Liver (tissue), 9 donors: ENCODE data around the gene FAM83G. TPM values are rescaled to one million over a fixed set of nuclear protein-coding genes. Genes with fewer than 3 reads are reported as not detected.

Experiments used
- DNase-seq: peaks from one replicate; pipeline ENCODE4 v3.0.0-alpha.2; 2017; ENCODE audit warnings: low spot score
- H3K27ac ChIP-seq, 2 donors: one replicate each; pipeline ENCODE4 v1.7.0; 2013; ENCODE audit warnings: inconsistent platforms in 2 of 2, low read length in 2 of 2, control low read depth in 1 of 2, low read depth in 1 of 2, mild to moderate bottlenecking in 1 of 2
- H3K27me3 ChIP-seq, 4 donors: one replicate each; pipeline versions ENCODE4 v1.6.1 to v1.7.0; 2013; ENCODE audit warnings: low read length in 3 of 4, inconsistent platforms in 1 of 4, mild to moderate bottlenecking in 1 of 4, moderate library complexity in 1 of 4; ENCODE audit not compliant: control insufficient read depth in 4 of 4, insufficient read depth in 4 of 4
- H3K36me3 ChIP-seq, 4 donors: one replicate each; pipeline versions ENCODE4 v1.6.1 to v1.7.0; 2013; ENCODE audit warnings: low read length in 3 of 4, mild to moderate bottlenecking in 3 of 4, low read depth in 1 of 4, moderate library complexity in 1 of 4; ENCODE audit not compliant: control insufficient read depth in 4 of 4, insufficient read depth in 3 of 4
- H3K4me1 ChIP-seq, 4 donors: one replicate each; pipeline versions ENCODE4 v1.6.1 to v1.7.0; 2013; ENCODE audit warnings: low read length in 3 of 4, mild to moderate bottlenecking in 3 of 4, moderate library complexity in 1 of 4; ENCODE audit not compliant: control insufficient read depth in 4 of 4, insufficient read depth in 4 of 4
- H3K4me3 ChIP-seq, 3 donors: one replicate each; pipeline versions ENCODE4 v1.6.1 to v1.7.0; 2013; ENCODE audit warnings: low read length in 3 of 3, control low read depth in 1 of 3, low read depth in 1 of 3, mild to moderate bottlenecking in 1 of 3
- H3K9ac ChIP-seq, 2 donors: one replicate each; pipeline ENCODE4 v1.7.0; 2013; ENCODE audit warnings: low read length in 2 of 2, mild to moderate bottlenecking in 2 of 2, moderate library complexity in 2 of 2, control low read depth in 1 of 2, low read depth in 1 of 2
- H3K9me3 ChIP-seq, 4 donors: one replicate each; pipeline versions ENCODE4 v1.6.1 to v1.7.0; 2013; ENCODE audit warnings: low read length in 3 of 4; ENCODE audit not compliant: control insufficient read depth in 4 of 4
- EGR1 ChIP-seq, 2 donors: IDR thresholded peaks; 2 replicates each; pipeline ENCODE4 v1.6.1; 2016 to 2018; ENCODE audit warnings: antibody characterized with exemption in 2 of 2, low read depth in 2 of 2
- FOXA1 ChIP-seq: IDR thresholded peaks from 2 replicates; pipeline ENCODE4 v1.6.1; 2016; ENCODE audit warnings: antibody characterized with exemption
- FOXA2 ChIP-seq: IDR thresholded peaks from 2 replicates; pipeline ENCODE4 v1.6.1; 2016; ENCODE audit warnings: antibody characterized with exemption
- GABPA ChIP-seq, 2 donors: IDR thresholded peaks in 1 of 2; conservative IDR thresholded peaks in 1 of 2; 2 replicates each; pipeline ENCODE4 v1.6.1; 2016; ENCODE audit warnings: antibody characterized with exemption in 2 of 2, mild to moderate bottlenecking in 1 of 2, moderate library complexity in 1 of 2
- HNF4A ChIP-seq, 2 donors: conservative IDR thresholded peaks; 2 replicates each; pipeline ENCODE4 v1.6.1; 2016; ENCODE audit warnings: antibody characterized with exemption in 2 of 2, mild to moderate bottlenecking in 2 of 2
- HNF4G ChIP-seq: IDR thresholded peaks from 2 replicates; pipeline ENCODE4 v1.6.1; 2016; ENCODE audit warnings: antibody characterized with exemption
- JUND ChIP-seq, 2 donors: IDR thresholded peaks; 2 replicates each; pipeline ENCODE4 v1.6.1; 2016; ENCODE audit warnings: antibody characterized with exemption in 2 of 2
- MAX ChIP-seq: IDR thresholded peaks from 2 replicates; pipeline ENCODE4 v1.6.1; 2016; ENCODE audit warnings: antibody characterized with exemption
- NR2F2 ChIP-seq: IDR thresholded peaks from 2 replicates; pipeline ENCODE4 v1.6.1; 2016; ENCODE audit warnings: antibody characterized with exemption
- RAD21 ChIP-seq, 2 donors: IDR thresholded peaks; 2 replicates each; pipeline ENCODE4 v1.6.1; 2016; ENCODE audit warnings: antibody characterized with exemption in 2 of 2, mild to moderate bottlenecking in 2 of 2
- REST ChIP-seq: IDR thresholded peaks from 2 replicates; pipeline ENCODE4 v1.6.1; 2016; ENCODE audit warnings: antibody characterized with exemption, mild to moderate bottlenecking
- RXRA ChIP-seq, 2 donors: IDR thresholded peaks; 2 replicates each; pipeline ENCODE4 v1.6.1; 2017 to 2018; ENCODE audit warnings: antibody characterized with exemption in 2 of 2, mild to moderate bottlenecking in 1 of 2
- SP1 ChIP-seq: IDR thresholded peaks from 2 replicates; pipeline ENCODE4 v1.6.1; 2018; ENCODE audit warnings: antibody characterized with exemption, mild to moderate bottlenecking
- TAF1 ChIP-seq: conservative IDR thresholded peaks from 2 replicates; pipeline ENCODE4 v1.6.1; 2016; ENCODE audit warnings: antibody characterized with exemption, mild to moderate bottlenecking
- YY1 ChIP-seq: IDR thresholded peaks from 2 replicates; pipeline ENCODE4 v1.6.1; 2016; ENCODE audit warnings: antibody characterized with exemption, mild to moderate bottlenecking
- ZBTB33 ChIP-seq: IDR thresholded peaks from 2 replicates; pipeline ENCODE4 v1.6.1; 2016; ENCODE audit warnings: antibody characterized with exemption
- WGBS: extraction: QIAGEN DNeasy Blood & Tissue Kit; methylation state at CpG from one replicate; pipeline ENCODE4 v1.1.7; 2013; 5-methylcytosine and 5-hydroxymethylcytosine counted together
- polyA plus RNA-seq, 2 donors: library from polyadenylated mRNA; stranded (reverse) in 1 of 2; unstranded in 1 of 2; fragments of 200-250 nt in 1 of 2; fragments of >200 nt in 1 of 2; fragmentation: Nextera tagmentation in 1 of 2; extraction: Ambion mirVana in 1 of 2; gene quantifications; one replicate each; pipeline versions ENCODE4 v1.2.1 to v1.2.3, GENCODE V29; 2013 to 2015
- total RNA-seq, 2 donors: library from RNA; depleted of rRNA; stranded (reverse); fragments of >200 nt; gene quantifications; one replicate each; pipeline ENCODE4 v1.2.3, GENCODE V29; 2014
- TF ChIP-seq, protein P1 (sequence below): IDR thresholded peaks from 2 replicates; pipeline ENCODE4 v1.6.1; 2016; ENCODE audit warnings: antibody characterized with exemption
- TF ChIP-seq, protein P2 (sequence below): fragments of 150-350 bp; IDR thresholded peaks from 2 replicates; pipeline ENCODE4 v1.5.1; 2017; ENCODE audit warnings: improper control_type of control experiment, low read depth, low read length; ENCODE audit not compliant: missing input control
- donor health status: healthy.
- donor health status: healthy.
- donor health status: healthy.
- donor health status: healthy.
- donor health status: healthy.

Gene FAM83G
- total and polyA plus RNA-seq, 4 donors, result 5.2 to 25.0 (median 11.5) TPM

- no peak for TF ChIP-seq SP1
These were observed 11.7 kb upstream of the FAM83G start (continued) for GRCh38 chr17:19016297-19016696.

DNA sequence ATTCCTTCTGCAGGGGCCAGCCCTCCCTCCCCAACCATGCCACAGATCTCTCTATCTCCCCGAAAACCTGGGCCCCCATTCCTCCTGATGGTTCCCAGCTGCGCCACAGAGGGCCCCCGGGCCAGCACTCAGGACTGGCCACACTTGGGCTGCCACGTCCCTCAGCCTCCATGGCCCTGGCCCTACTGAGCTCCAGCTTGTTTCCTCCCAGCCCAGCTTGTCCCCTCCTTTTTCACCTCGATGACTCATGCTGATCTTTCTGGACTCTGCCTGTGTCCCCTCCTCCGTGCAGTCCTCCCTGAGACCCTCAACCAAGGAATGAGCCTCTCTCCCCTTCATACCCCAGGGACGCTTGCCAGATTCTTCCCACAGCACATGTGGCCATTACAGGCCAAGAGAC lies 10.9 kb upstream of the FAM83G start:
- Histone ChIP-seq H3K4me3 (no peak overlapping the region), H3K27ac (no peak overlapping the region), H3K4me1 (peaks cover 0 to 5% (median 1%) of the 10 kb centered on the region in 4 donors), H3K9me3 (no peaks in the 10 kb centered on the region), H3K36me3 (no peaks in the 10 kb centered on the region), H3K27me3 (no peaks in the 10 kb centered on the region), H3K9ac (no peak overlapping the region)
- TF ChIP-seq EGR1 (IDR thresholded peaks at IDR 0.05; ENCODE audit: low read depth in 2 of 2), result no peak
- no peak for TF ChIP-seq NR2F2
- TF ChIP-seq REST, result no peak
- no peak for DNase-seq
- WGBS, result 92% methylated on average over 7 of the region's 7 CpGs

DNA sequence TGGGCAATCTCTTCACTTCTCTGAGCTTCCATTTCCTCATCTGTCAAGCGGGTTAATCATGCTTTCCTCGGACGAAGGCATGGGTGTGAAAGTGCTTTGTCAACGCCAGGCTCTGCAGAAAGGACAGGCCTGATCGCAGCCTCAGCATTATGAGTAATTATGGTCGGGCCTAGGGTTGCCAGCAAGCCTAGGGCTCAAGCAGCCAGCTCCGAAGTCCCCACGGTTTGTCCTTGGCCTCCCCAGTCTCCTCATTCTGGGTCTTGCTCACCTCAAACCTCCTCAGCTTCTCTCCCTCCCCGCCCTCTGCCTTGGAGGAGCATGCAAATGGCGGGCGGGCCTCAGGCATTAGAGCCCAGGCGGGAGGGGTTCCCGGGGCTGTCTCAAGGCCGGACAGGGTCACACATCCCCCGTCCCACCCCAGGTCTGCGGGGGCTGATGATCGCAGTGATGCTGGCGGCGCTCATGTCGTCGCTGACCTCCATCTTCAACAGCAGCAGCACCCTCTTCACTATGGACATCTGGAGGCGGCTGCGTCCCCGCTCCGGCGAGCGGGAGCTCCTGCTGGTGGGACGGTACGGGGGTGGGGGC lies 10.2 kb upstream of the FAM83G start:
- no peak overlapping the region for H3K9ac ChIP-seq
- DNase-seq, result no peak
- H3K27ac ChIP-seq, result no peak overlapping the region
- TF ChIP-seq, protein P1, sequence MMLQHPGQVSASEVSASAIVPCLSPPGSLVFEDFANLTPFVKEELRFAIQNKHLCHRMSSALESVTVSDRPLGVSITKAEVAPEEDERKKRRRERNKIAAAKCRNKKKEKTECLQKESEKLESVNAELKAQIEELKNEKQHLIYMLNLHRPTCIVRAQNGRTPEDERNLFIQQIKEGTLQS, result no peak
- TF ChIP-seq YY1 (no peak), RXRA (IDR thresholded peaks at IDR 0.05) (no peak), ZBTB33 (no peak), FOXA2 (no peak), EGR1 (IDR thresholded peaks at IDR 0.05; ENCODE audit: low read depth in 2 of 2) (no peak), TAF1 (no peak), RAD21 (IDR thresholded peaks at IDR 0.05) (no peak), JUND (IDR thresholded peaks at IDR 0.05) (no peak), NR2F2 (no peak), HNF4A (conservative IDR thresholded peaks at IDR 0.05) (no peak), MAX (no peak), GABPA (IDR thresholded peaks at IDR 0.05 in 1 of 2, conservative IDR thresholded peaks at IDR 0.05 in 1 of 2) (no peak), HNF4G (no peak), REST (no peak), FOXA1 (no peak), SP1 (no peak)
- TF ChIP-seq, protein P2, sequence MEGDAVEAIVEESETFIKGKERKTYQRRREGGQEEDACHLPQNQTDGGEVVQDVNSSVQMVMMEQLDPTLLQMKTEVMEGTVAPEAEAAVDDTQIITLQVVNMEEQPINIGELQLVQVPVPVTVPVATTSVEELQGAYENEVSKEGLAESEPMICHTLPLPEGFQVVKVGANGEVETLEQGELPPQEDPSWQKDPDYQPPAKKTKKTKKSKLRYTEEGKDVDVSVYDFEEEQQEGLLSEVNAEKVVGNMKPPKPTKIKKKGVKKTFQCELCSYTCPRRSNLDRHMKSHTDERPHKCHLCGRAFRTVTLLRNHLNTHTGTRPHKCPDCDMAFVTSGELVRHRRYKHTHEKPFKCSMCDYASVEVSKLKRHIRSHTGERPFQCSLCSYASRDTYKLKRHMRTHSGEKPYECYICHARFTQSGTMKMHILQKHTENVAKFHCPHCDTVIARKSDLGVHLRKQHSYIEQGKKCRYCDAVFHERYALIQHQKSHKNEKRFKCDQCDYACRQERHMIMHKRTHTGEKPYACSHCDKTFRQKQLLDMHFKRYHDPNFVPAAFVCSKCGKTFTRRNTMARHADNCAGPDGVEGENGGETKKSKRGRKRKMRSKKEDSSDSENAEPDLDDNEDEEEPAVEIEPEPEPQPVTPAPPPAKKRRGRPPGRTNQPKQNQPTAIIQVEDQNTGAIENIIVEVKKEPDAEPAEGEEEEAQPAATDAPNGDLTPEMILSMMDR, result no peak
- peaks cover 0 to 5% (median 1%) of the 10 kb centered on the region in 4 donors for H3K4me1 ChIP-seq
- 88% methylated on average over 29 of the region's 29 CpGs for WGBS
- H3K27me3 ChIP-seq, result no peaks in the 10 kb centered on the region
- no peaks in the 10 kb centered on the region for H3K9me3 ChIP-seq
- no peak overlapping the region for H3K4me3 ChIP-seq
- H3K36me3 ChIP-seq, result no peaks in the 10 kb centered on the region
